ENCODE results near the gene MRPL39. TPM values are rescaled to one million over a fixed set of nuclear protein-coding genes. Genes with fewer than 3 reads are reported as not detected.

The MRPL39 gene
- total RNA-seq, 1 donor from 2014 or later = 49.9 TPM

GRCh38 chr21:25562660-25563059 is 44.6 kb downstream of the MRPL39 start:
- no peak for TF ChIP-seq CTCF (IDR thresholded peaks at IDR 0.05; ENCODE audit: borderline replicate concordance)
- no peak for DNase-seq
- Histone ChIP-seq H3K27ac (replicated peaks) (no peak overlapping the region), H3K4me1 (peaks cover 6% of the 10 kb centered on the region), H3K4me3 (peak overlapping the region; percentile 71), H3K9me3 (replicated peaks) (no peaks in the 10 kb centered on the region), H3K36me3 (peaks cover 28% of the 10 kb centered on the region), H3K27me3 (ENCODE audit: low read depth) (no peaks in the 10 kb centered on the region)
- intact Hi-C loops (cut with micrococcal nuclease) = no loop called here

DNA sequence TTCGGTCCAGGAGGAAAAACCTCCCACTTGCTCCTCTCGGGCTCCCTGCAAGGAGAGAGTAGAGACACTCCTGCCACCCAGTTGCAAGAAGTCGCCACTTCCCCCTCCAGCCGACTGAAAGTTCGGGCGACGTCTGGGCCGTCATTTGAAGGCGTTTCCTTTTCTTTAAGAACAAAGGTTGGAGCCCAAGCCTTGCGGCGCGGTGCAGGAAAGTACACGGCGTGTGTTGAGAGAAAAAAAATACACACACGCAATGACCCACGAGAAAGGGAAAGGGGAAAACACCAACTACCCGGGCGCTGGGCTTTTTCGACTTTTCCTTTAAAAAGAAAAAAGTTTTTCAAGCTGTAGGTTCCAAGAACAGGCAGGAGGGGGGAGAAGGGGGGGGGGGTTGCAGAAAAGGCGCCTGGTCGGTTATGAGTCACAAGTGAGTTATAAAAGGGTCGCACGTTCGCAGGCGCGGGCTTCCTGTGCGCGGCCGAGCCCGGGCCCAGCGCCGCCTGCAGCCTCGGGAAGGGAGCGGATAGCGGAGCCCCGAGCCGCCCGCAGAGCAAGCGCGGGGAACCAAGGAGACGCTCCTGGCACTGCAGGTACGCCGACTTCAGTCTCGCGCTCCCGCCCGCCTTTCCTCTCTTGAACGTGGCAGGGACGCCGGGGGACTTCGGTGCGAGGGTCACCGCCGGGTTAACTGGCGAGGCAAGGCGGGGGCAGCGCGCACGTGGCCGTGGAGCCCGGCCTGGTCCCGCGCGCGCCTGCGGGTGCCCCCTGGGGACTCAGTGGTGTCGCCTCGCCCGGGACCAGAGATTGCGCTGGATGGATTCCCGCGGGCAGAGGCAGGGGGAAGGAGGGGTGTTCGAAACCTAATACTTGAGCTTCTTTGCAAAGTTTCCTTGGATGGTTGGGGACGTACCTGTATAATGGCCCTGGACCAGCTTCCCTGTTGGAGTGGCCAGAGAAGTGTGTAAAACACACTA is 45.3 kb downstream of the MRPL39 start:
- no peaks in the 10 kb centered on the region for H3K9me3 ChIP-seq (replicated peaks)
- H3K4me3 ChIP-seq = peak overlapping the region; percentile 71
- H3K27me3 ChIP-seq (ENCODE audit: low read depth) = no peaks in the 10 kb centered on the region
- H3K4me1 ChIP-seq = peaks cover 6% of the 10 kb centered on the region
- DNase-seq = peak; percentile 35
- peak overlapping the region; percentile 47 for H3K27ac ChIP-seq (replicated peaks)
- intact Hi-C loops (cut with micrococcal nuclease) = no loop called here
- H3K36me3 ChIP-seq = peaks cover 23% of the 10 kb centered on the region
- TF ChIP-seq CTCF (IDR thresholded peaks at IDR 0.05; ENCODE audit: borderline replicate concordance) = peak; percentile 33

- Histone ChIP-seq H3K27me3 (ENCODE audit: low read depth) (no peaks in the 10 kb centered on the region), H3K4me3 (no peak overlapping the region), H3K27ac (replicated peaks) (no peak overlapping the region), H3K9me3 (replicated peaks) (no peaks in the 10 kb centered on the region), H3K36me3 (peaks cover 13% of the 10 kb centered on the region), H3K4me1 (peaks cover 6% of the 10 kb centered on the region)
- TF ChIP-seq CTCF (IDR thresholded peaks at IDR 0.05; ENCODE audit: borderline replicate concordance) = no peak
- intact Hi-C loops (cut with micrococcal nuclease) = no loop called here
- no peak for DNase-seq
Observed at GRCh38 chr21:25560891-25561290, 46.4 kb downstream of the MRPL39 start.

GRCh38 chr21:25560271-25560685 is 47.0 kb downstream of the MRPL39 start:
- H3K4me3 ChIP-seq = no peak overlapping the region
- H3K36me3 ChIP-seq = peaks cover 6% of the 10 kb centered on the region
- H3K9me3 ChIP-seq (replicated peaks) = no peaks in the 10 kb centered on the region
- H3K27me3 ChIP-seq (ENCODE audit: low read depth) = no peaks in the 10 kb centered on the region
- no peak for TF ChIP-seq CTCF (IDR thresholded peaks at IDR 0.05; ENCODE audit: borderline replicate concordance)
- no peak for DNase-seq
- H3K27ac ChIP-seq (replicated peaks) = no peak overlapping the region
- intact Hi-C loops (cut with micrococcal nuclease) = no loop called here
- peaks cover 6% of the 10 kb centered on the region for H3K4me1 ChIP-seq

DNA sequence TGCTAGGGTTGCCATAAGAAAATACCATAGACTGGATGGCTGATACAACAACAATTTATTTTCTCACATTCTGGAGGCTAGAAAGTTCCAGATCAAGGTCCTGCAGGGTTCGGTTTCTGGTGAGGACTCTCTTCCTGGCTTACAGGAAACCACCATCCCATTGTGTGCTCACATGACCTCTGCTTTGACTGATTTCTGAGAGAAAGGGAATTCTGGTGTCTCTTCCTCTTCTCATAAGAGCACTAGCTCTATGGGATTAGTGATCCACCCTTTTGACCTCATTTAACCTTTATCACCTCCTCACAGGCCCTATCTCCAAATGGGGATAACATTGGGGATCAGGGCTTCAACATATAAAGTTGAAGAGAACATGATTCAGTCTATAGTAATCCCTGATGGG is 47.5 kb downstream of the MRPL39 start:
- H3K4me1 ChIP-seq = peaks cover 6% of the 10 kb centered on the region
- no peak overlapping the region for H3K27ac ChIP-seq (replicated peaks)
- peaks cover 1% of the 10 kb centered on the region for H3K36me3 ChIP-seq
- intact Hi-C loops (cut with micrococcal nuclease) = no loop called here
- DNase-seq = no peak
- H3K9me3 ChIP-seq (replicated peaks) = no peaks in the 10 kb centered on the region
- H3K4me3 ChIP-seq = no peak overlapping the region
- TF ChIP-seq CTCF (IDR thresholded peaks at IDR 0.05; ENCODE audit: borderline replicate concordance) = no peak
- H3K27me3 ChIP-seq (ENCODE audit: low read depth) = no peaks in the 10 kb centered on the region

All from left ventricle myocardium inferior (tissue), 1 donor.